Thyroid gland (tissue), 4 donors: ENCODE measurements around the gene ME3.

Experiments
- POLR2A ChIP-seq, 2 donors: fragments of 450-650 bp; IDR thresholded peaks; one replicate each; pipeline ENCODE4 v1.6.1; 2017; ENCODE audit warnings: antibody characterized with exemption in 2 of 2, mild to moderate bottlenecking in 2 of 2, moderate library complexity in 1 of 2
- TF ChIP-seq, protein P1 (sequence below), 6 experiments: fragments of 200-600 bp in 3 of 6; fragments of 450-650 bp in 3 of 6; sonication (generic) in 3 of 6; IDR thresholded peaks; one replicate each; pipeline ENCODE4 v1.5.1; 2016 to 2019; ENCODE audit warnings: antibody characterized with exemption in 6 of 6, mild to moderate bottlenecking in 2 of 6, inconsistent platforms in 1 of 6, moderate library complexity in 1 of 6

DNA sequence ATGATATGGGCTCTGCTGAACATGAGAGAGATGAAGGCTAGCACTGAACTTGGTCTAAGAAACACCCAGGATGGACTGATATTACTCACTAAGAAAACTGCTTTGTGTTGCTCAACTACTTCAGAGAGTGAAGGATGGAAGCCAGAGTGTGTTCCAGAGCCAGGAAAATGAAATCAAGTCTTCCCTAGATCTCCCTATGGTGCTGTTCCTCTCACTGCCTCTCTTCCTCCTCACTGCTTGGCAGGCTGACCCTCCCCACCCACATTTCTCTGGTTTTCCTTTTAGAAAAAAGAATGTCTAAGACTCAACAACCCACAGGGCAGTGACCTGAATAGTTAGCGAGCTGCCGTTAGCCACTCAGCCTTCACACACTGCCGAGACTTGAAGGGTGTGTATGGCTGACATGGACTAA lies 232.1 kb downstream of the ME3 start:
- TF ChIP-seq, protein P1, sequence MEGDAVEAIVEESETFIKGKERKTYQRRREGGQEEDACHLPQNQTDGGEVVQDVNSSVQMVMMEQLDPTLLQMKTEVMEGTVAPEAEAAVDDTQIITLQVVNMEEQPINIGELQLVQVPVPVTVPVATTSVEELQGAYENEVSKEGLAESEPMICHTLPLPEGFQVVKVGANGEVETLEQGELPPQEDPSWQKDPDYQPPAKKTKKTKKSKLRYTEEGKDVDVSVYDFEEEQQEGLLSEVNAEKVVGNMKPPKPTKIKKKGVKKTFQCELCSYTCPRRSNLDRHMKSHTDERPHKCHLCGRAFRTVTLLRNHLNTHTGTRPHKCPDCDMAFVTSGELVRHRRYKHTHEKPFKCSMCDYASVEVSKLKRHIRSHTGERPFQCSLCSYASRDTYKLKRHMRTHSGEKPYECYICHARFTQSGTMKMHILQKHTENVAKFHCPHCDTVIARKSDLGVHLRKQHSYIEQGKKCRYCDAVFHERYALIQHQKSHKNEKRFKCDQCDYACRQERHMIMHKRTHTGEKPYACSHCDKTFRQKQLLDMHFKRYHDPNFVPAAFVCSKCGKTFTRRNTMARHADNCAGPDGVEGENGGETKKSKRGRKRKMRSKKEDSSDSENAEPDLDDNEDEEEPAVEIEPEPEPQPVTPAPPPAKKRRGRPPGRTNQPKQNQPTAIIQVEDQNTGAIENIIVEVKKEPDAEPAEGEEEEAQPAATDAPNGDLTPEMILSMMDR (IDR thresholded peaks at IDR 0.05): no peak
- TF ChIP-seq POLR2A (IDR thresholded peaks at IDR 0.05): no peak
